Suprapubic skin (tissue), 4 donors: ENCODE results near the gene SLC33A1.
"Not testable (repeated sequence)": the region's sequence is repeated elsewhere in the genome, so short reads cannot be mapped to it uniquely, and the experiment has no call there.

ENCODE experiments used
- POLR2A ChIP-seq, 2 donors: fragments of 450-650 bp; IDR thresholded peaks; one replicate each; pipeline ENCODE4 v1.6.1; 2017; ENCODE audit warnings: antibody characterized with exemption in 2 of 2, mild to moderate bottlenecking in 2 of 2, moderate library complexity in 2 of 2
- POLR2AphosphoS5 ChIP-seq, 3 donors: sonication (generic); formaldehyde crosslinking; IDR thresholded peaks; one replicate each; pipeline ENCODE4 v1.6.1; 2017; ENCODE audit warnings: antibody characterized with exemption in 3 of 3

DNA sequence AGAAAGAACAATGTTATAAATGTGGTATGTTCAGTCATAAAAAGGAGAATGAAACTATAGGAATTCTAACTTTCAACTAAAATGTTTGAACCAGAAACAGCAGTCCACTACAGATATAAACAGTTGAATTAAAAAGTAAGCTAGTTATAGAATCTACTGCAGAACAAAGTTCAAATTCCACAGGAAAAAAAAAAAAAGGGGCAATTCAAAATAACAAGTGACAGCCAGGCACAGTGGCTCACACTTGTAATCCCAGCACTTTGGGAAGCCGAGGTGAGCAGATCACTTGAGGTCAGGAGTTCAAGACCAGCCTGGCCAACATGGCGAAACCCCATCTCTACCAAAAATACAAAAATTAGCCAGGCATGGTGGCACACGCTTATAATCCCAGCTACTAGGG is 4.8 kb downstream of the SLC33A1 start:
- not testable (repeated sequence) for TF ChIP-seq POLR2AphosphoS5, POLR2A (IDR thresholded peaks at IDR 0.05)
